ENCODE measurements around the gene RADIL.

RADIL gene

DNA sequence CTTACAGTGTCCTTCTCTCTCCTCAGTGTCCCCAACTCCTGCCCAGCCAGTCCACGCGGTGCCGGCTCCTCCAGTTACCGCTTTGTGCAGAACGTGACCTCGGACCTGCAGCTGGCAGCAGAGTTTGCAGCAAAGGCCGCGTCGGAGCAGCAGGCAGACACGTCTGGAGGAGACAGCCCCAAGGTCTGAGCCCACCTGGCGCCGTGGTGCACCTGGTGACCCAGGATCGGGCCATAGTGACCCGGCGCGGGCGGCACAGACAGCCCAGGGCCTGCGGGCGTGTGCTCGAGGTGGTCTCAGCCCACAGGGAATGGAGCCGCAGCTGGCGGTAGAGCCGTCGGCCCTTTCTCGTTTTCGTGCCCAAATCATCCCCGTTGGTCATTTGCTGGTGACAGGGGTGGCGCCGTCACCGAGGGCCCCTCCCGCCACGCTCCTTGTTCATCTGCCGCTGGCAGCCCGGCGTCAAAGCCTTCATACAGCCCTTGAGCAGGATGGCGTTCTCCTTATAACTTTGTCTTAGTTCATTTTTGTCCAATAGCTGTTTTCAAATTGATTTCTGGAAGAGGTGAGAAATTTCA lies 129.0 kb downstream of the RADIL start:
- DNase-seq (ENCODE audit: low spot score) = no peak

DNA sequence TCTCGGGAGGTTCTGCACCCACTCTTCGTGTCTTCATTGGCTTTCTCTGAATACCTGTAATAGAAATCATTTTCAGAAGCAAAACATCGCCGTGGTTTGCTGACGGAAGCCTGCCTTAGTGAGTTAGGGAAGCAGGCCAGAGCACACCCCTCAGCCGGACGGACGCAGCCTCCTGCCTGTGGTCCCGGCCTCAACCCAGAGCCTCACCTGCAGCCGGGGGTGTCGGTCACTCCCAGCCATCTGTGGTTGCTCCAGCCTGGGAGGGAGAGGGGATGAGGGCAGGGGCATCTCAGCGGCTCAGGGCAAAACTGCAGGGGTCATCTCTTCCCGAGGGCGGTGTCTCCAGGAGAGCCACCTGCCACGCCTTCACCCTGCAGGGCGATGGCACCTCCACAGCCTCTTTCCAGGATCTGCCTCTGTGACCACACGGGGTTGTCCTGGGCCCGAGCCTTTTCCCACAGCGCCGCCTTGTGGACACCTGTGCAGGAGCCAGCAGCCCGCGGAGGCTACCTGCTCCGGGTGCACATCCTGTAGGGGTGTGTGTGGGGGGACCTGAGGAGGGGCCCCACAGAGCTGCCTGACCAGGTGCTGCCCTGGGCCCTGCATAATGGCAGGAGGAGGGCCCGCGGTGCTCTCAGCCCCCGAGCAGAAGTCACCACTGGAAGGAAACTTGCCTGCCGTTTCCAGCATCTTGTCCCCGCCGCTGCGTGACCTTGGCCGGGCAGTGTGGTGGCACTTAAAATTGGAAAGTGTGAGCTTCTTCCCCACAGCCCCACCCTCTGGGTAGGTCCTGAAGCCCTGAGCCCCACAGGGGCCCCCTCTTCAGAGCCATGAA lies 129.7 kb downstream of the RADIL start:
- peak; percentile 86 for DNase-seq (ENCODE audit: low spot score)

DNA sequence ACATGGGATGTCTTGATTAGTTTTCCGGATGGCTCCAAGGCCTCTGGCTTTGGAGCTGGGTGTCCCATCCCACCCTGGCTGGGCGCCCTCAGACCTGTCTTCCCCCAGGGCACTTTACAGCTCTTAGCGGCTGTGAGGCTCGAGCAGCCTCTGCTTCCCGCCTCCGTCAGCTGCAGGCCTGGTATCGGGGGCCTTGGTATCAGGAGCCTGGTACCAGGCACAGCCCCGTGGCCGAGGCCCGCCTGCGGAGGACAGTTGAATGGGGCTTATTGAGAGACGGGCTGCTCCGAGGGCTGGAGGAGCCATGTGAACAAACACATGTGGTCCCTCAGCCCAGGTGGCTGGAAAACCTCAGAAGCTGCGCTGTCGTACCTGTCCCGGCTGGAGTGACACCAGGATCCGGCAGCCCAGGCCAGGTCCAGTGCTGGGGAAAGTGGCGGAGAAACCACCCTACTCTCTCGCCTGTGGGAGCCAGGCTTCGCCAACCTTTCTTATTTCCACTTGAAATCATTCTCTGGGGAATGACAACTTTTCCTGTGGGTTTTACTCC lies 132.0 kb downstream of the RADIL start:
- no peak for DNase-seq (ENCODE audit: low spot score)

DNA sequence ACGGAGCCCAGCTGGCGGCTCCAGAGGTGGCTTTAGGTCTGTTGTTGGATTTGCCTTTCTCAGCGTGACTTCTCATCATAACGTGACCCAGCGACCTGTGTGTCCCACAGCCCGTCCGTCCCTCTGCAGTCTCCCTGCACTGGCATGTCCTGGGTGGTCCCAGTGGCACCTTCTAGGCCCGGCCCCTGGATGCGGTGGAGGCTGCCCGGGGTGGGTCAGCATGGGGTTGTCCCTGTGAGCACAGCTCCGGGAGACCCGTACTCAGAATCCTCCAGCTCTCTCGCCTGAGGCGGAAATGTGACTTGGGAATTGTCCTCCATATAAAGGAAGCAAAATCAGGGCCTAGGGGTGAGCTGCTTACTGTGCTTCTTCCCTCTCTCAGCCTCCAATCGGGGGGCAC lies 133.7 kb downstream of the RADIL start:
- DNase-seq (ENCODE audit: low spot score) = no peak

DNA sequence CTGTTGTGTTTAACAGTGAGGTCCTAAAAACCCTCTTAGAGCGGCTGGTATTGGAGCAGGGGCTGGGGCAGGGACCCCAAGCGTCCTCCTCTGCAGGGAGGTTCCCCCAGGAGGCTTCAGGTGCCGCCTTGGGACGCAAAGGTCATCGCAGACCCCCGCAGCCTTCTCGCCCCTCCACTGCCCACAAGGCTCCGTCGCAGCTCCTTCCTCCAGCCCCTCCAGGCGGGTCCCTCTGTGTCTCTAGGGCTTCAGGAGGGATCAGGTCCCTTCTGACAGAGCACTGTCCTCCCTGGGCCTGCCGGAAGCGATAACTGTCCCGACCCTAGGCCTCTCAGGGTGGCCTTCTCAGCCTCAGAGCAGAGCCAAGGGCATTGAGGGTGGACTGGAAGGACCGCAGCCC lies 134.2 kb downstream of the RADIL start:
- no peak for DNase-seq (ENCODE audit: low spot score)

Measured in CD4-positive, alpha-beta T cell treated with Interleukin-2 at 100 ng/mL for 4 hours (primary cell).